C4-2B (cell line): ENCODE data around the gene MYOT.
A peak's percentile ranks its signal among the peaks of the same experiment; 100 is the strongest.

Experiments
- H3K27ac ChIP-seq: fragments of 450-650 bp; 2 replicates; pipeline ENCODE4 v1.5.1; 2017
- ZFX ChIP-seq: fragments of 450-650 bp; IDR thresholded peaks from 2 replicates; pipeline ENCODE4 v1.6.1; 2017
- TF ChIP-seq, protein P1 (sequence below): fragments of 450-650 bp; conservative IDR thresholded peaks from 2 replicates; pipeline ENCODE4 v1.5.1; 2017; ENCODE audit warnings: mild to moderate bottlenecking

Gene MYOT

GRCh38 chr5:137870647-137871339, 3.1 kb downstream of the MYOT start:
- TF ChIP-seq ZFX: no peak
- TF ChIP-seq, protein P1, sequence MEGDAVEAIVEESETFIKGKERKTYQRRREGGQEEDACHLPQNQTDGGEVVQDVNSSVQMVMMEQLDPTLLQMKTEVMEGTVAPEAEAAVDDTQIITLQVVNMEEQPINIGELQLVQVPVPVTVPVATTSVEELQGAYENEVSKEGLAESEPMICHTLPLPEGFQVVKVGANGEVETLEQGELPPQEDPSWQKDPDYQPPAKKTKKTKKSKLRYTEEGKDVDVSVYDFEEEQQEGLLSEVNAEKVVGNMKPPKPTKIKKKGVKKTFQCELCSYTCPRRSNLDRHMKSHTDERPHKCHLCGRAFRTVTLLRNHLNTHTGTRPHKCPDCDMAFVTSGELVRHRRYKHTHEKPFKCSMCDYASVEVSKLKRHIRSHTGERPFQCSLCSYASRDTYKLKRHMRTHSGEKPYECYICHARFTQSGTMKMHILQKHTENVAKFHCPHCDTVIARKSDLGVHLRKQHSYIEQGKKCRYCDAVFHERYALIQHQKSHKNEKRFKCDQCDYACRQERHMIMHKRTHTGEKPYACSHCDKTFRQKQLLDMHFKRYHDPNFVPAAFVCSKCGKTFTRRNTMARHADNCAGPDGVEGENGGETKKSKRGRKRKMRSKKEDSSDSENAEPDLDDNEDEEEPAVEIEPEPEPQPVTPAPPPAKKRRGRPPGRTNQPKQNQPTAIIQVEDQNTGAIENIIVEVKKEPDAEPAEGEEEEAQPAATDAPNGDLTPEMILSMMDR: no peak
- H3K27ac ChIP-seq: no peak overlapping the region

DNA sequence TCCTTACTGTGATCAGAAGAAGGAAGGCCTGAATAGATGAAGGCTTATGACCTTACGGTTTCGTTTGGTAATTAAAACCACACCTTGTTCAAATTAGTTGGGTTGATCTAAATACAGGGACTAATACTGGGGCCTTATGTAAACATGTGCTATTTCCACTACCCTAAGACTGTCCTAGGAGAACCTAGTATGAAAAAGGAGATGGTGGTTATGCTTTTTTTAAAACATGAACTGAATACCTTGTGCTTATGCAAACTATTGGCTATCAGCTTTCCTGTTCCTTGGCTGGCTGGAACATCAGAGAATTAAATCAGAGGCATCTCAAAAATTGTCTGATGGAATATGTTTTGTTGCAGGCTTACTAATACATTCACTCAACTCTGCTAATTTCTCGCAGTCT, 3.9 kb downstream of the MYOT start:
- TF ChIP-seq, protein P1: no peak
- no peak for TF ChIP-seq ZFX
- no peak overlapping the region for H3K27ac ChIP-seq

DNA sequence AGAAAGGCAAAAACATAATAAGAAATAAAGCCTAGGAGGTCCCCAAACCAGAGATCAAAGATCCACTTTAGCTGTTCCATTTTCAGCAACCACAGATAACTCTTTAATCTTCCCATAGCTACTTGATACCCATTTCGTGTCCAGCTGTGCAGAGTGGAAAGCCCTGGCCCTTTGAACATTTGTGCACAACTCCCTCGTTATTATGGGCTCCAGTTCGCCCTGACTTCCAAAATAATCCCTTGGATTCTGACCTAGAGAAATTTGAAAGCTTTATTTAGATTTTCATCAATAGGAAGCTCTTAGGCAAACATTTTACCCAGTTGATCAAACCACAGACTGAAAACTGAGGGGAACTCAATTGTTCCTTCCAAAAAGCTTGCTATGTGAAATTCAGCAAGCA, 4.8 kb downstream of the MYOT start:
- TF ChIP-seq, protein P1: no peak
- TF ChIP-seq ZFX: no peak
- no peak overlapping the region for H3K27ac ChIP-seq

DNA sequence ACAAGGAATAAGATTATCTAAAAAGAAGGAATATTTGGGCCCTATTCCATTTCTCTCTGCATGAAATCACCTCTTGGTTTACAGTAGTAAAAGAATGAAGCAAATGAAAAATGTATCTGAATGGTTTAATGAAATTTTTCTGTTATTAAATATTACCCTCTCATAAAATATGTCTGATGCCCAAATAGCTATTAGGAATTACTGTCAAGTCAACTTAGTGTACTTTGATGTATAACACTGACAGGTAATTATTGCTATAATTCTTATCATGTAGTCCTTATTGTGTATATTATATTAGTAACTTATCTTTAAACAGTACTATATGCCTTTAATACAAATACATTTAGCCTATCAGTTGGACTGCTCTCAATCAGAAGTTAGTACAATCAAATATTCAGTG, 8.4 kb downstream of the MYOT start:
- H3K27ac ChIP-seq: no peak overlapping the region
- no peak for TF ChIP-seq ZFX
- TF ChIP-seq, protein P1: no peak

DNA sequence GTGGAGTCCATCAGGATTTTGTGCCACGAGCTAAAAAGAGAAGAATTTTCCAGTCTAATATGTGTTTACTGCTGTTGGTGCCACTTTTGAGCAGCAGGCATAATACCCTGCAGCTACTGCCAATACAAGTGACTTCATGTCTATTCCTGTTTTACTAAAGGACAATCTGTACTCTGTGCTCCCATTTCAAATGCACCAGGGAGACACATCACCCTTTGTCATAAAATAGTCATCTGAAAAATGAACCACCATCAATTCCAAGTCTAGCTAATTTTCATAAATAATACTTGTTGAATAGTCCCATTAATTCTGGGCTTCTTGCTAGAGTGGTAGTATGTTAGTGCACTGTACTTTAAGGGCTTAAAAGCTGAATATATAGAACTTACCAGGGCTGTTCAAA, 12.7 kb downstream of the MYOT start:
- H3K27ac ChIP-seq: no peak overlapping the region
- TF ChIP-seq, protein P1: no peak
- no peak for TF ChIP-seq ZFX

- TF ChIP-seq, protein P1: no peak
- no peak for TF ChIP-seq ZFX
Measured at GRCh38 chr5:137887831-137888230, 20.2 kb downstream of the MYOT start.

GRCh38 chr5:137888466-137888862, 20.8 kb downstream of the MYOT start:
- TF ChIP-seq ZFX: no peak
- TF ChIP-seq, protein P1: no peak
- peak overlapping the region; percentile 72; the same call in 1 of the 2 replicates for H3K27ac ChIP-seq

More at GRCh38 chr5:137887831-137888230, 20.2 kb downstream of the MYOT start:
- H3K27ac ChIP-seq: no peak overlapping the region
